Parathyroid adenoma (tissue), 2 donors: ENCODE results near the gene RTP5.

Source experiments
- H2AFZ ChIP-seq: fragments of 300-600 bp; sonication (generic); one replicate; pipeline ENCODE4 v1.7.0; 2017; ENCODE audit warnings: antibody characterized with exemption, mild to moderate bottlenecking
- H3K27ac ChIP-seq: fragments of 300-600 bp; sonication (generic); one replicate; pipeline ENCODE4 v1.7.0; 2017
- H3K27me3 ChIP-seq: fragments of 300-600 bp; sonication (generic); one replicate; pipeline ENCODE4 v1.7.0; 2017; ENCODE audit warnings: low read length; ENCODE audit not compliant: control insufficient read depth, insufficient read depth
- H3K36me3 ChIP-seq: fragments of 300-600 bp; sonication (generic); one replicate; pipeline ENCODE4 v1.7.0; 2017; ENCODE audit warnings: low read length; ENCODE audit not compliant: control insufficient read depth, insufficient read depth
- H3K4me1 ChIP-seq: fragments of 300-600 bp; sonication (generic); one replicate; pipeline ENCODE4 v1.7.0; 2017; ENCODE audit warnings: control low read depth
- H3K4me2 ChIP-seq: fragments of 300-600 bp; sonication (generic); one replicate; pipeline ENCODE4 v1.7.0; 2017; ENCODE audit warnings: low read length
- H3K4me3 ChIP-seq: fragments of 300-600 bp; sonication (generic); one replicate; pipeline ENCODE4 v1.7.0; 2017; ENCODE audit warnings: low read depth, low read length
- H3K79me2 ChIP-seq: fragments of 300-600 bp; sonication (generic); one replicate; pipeline ENCODE4 v1.7.0; 2017; ENCODE audit warnings: control low read depth
- H3K9ac ChIP-seq: fragments of 300-600 bp; sonication (generic); one replicate; pipeline ENCODE4 v1.7.0; 2017; ENCODE audit warnings: mild to moderate bottlenecking
- H3K9me3 ChIP-seq: fragments of 300-600 bp; sonication (generic); one replicate; pipeline ENCODE4 v1.7.0; 2017; ENCODE audit warnings: low read length; ENCODE audit not compliant: control insufficient read depth
- CTCF ChIP-seq: fragments of 300-600 bp; sonication (generic); IDR thresholded peaks from one replicate; pipeline ENCODE4 v1.7.0; 2017; ENCODE audit warnings: antibody characterized with exemption, mild to moderate bottlenecking
- donor health status: primary hyperparathyroidism.

The RTP5 gene

GRCh38 chr2:241862093-241862492 is 7.4 kb upstream of the RTP5 start:
- Histone ChIP-seq H3K4me1 (peaks cover 7% of the 10 kb centered on the region), H3K4me3 (no peak overlapping the region), H3K27ac (no peak overlapping the region), H2AFZ (no peak overlapping the region), H3K9ac (no peak overlapping the region), H3K36me3 (no peaks in the 10 kb centered on the region), H3K27me3 (no peaks in the 10 kb centered on the region), H3K79me2 (no peaks in the 10 kb centered on the region), H3K4me2 (no peak overlapping the region), H3K9me3 (no peaks in the 10 kb centered on the region)
- TF ChIP-seq CTCF: no peak

GRCh38 chr2:241862775-241863535 is 6.6 kb upstream of the RTP5 start:
- H3K4me2 ChIP-seq: no peak overlapping the region
- no peaks in the 10 kb centered on the region for H3K27me3 ChIP-seq
- H3K4me3 ChIP-seq: no peak overlapping the region
- H3K9me3 ChIP-seq: no peaks in the 10 kb centered on the region
- no peak overlapping the region for H3K9ac ChIP-seq
- TF ChIP-seq CTCF: no peak
- no peak overlapping the region for H2AFZ ChIP-seq
- no peaks in the 10 kb centered on the region for H3K79me2 ChIP-seq
- peaks cover 7% of the 10 kb centered on the region for H3K4me1 ChIP-seq
- H3K36me3 ChIP-seq: no peaks in the 10 kb centered on the region
- no peak overlapping the region for H3K27ac ChIP-seq

DNA sequence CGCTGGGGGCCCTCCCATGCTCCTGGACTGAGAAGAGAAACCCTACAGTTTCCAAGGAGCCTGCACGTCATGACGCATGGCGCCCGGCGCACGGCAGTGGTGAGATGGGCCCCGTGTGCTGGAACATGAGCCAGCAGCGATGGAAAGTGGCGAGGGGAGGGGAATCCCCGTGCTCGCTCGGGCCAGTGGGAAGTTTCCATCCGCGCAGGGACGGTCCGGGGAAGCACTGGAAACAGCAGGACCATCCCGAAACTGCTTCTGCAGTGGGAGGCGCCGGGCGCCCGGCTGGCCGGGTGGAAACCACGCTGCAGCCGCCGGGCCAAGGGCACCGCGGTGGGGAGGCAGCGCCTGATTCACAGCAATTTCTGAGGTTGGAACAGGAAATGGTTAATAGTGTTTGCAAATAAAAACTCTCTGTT is 6.0 kb upstream of the RTP5 start:
- Histone ChIP-seq H3K9ac (no peak overlapping the region), H3K4me2 (peak overlapping the region; percentile 13), H3K79me2 (no peaks in the 10 kb centered on the region), H3K4me3 (no peak overlapping the region), H3K36me3 (no peaks in the 10 kb centered on the region), H3K27me3 (no peaks in the 10 kb centered on the region), H2AFZ (no peak overlapping the region), H3K9me3 (no peaks in the 10 kb centered on the region), H3K27ac (no peak overlapping the region), H3K4me1 (peaks cover 7% of the 10 kb centered on the region)
- TF ChIP-seq CTCF: no peak

GRCh38 chr2:241864168-241864849 is 5.2 kb upstream of the RTP5 start:
- H3K36me3 ChIP-seq: no peaks in the 10 kb centered on the region
- H3K4me2 ChIP-seq: no peak overlapping the region
- no peaks in the 10 kb centered on the region for H3K79me2 ChIP-seq
- H2AFZ ChIP-seq: no peak overlapping the region
- TF ChIP-seq CTCF: no peak
- H3K9me3 ChIP-seq: no peaks in the 10 kb centered on the region
- peaks cover 5% of the 10 kb centered on the region for H3K4me1 ChIP-seq
- no peak overlapping the region for H3K4me3 ChIP-seq
- no peaks in the 10 kb centered on the region for H3K27me3 ChIP-seq
- H3K9ac ChIP-seq: no peak overlapping the region
- no peak overlapping the region for H3K27ac ChIP-seq
